ENCODE measurements around the gene SMARCD1.

The SMARCD1 gene

DNA sequence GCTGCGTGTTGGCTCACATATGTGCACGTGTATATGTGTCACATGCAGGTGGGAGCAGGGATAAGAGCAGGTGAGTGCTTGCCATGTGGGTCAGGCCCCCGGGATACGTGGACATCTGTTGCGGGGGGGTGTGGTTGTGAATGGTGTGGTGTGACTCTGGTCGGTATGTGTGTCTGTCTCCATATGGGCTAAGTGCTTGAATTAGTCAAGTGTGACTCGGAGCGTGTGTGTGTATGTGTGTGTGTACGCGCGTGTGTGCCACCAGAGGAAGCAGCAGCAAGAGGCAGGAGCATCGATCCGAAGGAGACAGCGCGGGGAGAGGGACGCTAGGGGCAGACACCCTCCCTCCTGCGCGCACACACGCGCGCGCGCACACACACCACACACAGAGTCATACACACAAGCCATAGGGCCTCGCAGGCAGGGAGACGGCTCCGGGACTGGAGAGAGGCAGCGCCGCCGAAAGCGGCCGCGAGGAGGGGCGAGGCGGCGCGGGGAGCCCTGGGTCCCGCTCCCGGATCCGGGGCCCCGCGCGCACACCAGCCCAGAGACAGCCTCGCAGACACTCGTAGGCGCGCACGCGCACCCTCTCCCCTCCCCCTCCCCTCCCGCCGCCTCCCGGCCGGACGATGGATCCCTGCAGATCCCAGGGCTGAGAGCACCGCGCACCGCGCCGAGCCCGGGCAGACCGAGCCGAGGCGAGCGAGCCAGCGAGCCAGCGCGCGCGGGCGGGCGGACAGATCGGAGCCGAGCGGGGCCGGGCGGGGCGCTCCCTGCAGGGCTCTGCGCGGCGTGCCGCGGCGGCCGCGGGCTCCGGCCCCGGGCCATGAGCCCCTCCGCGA is 27.9 kb upstream of the SMARCD1 start, which contains the start of gene ASIC1:
Gene ASIC1, plus strand, starts transcription at position 597 of the 842 bp plus-strand sequence. CDS start 1,171 bp downstream, outside the sequence.
- peak; percentile 48 for DNase-seq (ENCODE audit: low spot score)

DNA sequence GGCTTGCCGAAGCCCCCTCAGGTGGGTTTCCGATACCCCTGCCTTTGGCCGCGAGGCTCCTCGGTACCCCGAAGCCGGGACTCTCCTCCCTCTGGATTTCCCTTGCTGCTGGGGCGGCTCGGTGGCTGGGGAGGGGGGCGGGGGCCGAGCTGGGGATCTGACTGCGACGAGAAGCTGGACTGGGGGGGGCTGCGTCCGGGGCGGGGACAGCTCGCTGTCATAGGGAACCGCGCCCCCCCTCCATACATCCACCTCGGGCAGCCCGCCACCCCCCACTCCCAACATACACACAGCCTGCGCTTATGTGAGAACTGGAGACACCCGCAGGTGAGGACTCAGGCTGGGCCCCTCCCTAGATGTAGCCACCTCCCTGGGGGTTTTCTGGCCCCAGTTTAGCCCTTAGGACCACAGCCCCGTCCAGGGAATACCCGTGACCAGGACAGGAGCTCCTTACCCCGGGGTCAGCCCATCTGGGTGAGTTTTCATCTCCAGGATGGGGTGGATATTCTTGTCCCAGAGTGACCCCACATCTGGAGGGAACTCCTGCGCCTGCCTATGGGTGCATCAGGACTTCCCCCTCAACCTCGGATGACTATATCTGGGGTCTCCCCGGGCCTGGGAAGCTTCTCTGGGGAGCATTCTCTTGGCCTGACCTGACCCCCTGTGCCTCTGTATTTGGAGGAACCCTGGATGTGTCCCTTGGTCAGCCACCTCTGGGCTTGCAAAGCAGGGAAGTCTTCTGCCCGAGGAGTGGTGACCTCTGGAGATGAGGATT is 27.1 kb upstream of the SMARCD1 start:
- no peak for DNase-seq (ENCODE audit: low spot score)

DNA sequence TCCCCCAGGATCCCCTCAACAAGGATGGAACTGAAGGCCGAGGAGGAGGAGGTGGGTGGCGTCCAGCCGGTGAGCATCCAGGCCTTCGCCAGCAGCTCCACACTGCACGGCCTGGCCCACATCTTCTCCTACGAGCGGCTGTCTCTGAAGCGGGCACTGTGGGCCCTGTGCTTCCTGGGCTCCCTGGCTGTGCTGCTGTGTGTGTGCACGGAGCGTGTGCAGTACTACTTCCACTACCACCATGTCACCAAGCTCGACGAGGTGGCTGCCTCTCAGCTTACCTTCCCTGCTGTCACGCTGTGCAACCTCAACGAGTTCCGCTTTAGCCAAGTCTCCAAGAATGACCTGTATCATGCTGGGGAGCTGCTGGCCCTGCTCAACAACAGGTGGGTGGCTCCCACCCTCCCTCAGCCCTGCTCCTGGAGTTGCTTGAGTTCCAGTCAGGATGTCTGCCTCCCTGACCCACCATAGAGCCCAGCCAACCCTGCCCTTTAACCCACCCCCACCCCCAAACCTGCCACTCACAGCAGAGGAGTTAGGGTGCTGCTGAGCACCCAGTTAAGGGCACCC is 26.3 kb upstream of the SMARCD1 start:
- DNase-seq (ENCODE audit: low spot score): no peak

DNA sequence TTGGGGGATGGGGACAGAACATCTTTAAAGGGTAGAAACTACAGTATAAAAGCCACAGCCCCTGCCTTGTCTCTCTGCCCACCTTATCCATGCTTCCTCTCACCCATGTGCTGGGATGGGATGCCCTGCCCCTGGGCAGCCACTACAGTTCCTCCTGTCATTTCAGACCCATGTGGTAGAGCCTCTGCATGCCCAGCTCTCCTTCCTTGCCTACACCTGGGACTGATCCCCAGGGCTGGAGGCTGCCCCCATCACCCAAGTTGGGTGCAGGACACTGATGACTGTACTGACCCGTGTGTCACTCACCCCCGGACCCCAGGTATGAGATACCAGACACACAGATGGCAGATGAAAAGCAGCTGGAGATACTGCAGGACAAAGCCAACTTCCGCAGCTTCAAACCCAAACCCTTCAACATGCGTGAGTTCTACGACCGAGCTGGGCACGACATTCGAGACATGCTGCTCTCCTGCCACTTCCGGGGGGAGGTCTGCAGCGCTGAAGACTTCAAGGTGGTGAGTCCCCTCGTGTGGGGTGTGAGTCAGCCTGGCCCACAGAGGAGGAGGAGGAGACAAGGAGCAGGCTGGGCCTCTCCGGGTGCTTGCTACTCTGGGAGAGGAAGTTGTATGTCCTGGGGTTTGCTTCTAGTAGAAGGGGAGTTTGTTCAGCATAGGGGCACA is 25.6 kb upstream of the SMARCD1 start:
- no peak for DNase-seq (ENCODE audit: low spot score)

DNA sequence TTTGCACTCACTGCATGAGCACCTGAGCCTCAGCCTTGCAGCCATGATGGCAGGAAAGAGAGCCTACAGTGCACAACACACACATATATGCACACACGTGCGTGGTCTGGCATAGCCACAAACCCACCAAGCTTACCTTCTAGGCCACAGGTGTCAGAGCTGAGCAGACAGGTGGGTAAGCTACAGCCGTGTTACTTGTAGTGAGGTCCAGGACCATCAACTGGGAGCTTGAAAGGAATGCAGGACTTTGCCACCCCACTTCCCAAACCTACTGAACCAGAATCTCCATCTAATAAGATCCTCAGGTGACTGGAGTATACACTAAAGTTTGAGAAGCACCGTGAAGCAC is 25.0 kb upstream of the SMARCD1 start:
- DNase-seq (ENCODE audit: low spot score): no peak

DNA sequence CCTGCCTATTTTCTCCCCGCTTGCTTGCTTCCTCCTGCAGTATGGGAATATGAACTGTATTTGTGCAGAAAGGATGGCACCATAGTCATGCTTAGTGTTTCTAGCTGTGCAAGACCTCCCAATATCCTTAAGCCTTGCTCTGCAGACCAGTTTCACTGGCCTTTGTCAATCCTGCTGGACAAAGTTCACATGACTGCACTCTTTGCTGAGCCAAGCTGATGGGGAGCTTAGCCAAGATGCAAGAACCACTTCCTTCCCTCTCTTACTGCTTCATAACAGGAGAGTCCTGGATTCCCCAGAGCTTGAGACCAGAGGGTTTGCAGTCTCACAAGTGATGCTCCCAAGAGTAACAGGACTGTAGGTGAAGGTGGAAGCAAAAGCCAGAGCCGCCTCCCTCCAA is 24.0 kb upstream of the SMARCD1 start:
- peak; percentile 61 for DNase-seq (ENCODE audit: low spot score)

DNA sequence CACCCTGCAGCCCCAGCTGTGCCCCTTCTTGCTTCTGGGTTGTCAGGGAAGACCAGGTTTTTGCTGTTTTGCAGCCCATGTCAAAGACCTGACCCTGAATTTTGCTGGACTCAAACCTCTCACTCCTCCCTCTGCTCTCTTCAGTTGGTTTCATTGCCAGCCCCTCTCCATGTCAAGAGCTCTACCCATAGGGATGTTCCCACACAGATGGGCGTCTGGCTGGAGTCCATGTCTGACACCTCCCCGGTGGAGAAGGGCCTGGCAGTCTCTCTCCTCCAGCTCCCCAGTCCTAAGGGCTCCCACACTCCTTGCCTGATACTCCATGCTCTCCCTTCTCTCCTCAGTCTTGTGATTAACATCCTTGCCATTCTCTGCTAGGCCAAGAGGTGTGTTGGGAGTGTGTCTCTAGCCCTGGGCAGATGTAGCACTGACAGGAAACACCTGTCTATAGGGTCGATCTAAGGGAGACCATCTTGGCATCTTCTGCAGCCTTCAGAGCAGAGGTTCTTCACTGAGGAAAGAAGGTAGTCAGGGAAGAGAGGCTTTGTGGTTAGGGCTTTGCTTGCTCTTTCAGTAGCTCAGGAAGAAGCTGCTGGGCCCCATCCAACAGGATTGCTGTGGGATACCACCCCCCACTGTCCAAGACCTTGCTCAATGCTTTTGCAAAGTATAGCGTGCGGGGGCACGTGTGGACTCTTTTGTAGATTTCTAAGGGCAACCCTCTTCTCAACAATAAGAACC is 23.0 kb upstream of the SMARCD1 start:
- DNase-seq (ENCODE audit: low spot score): no peak

DNA sequence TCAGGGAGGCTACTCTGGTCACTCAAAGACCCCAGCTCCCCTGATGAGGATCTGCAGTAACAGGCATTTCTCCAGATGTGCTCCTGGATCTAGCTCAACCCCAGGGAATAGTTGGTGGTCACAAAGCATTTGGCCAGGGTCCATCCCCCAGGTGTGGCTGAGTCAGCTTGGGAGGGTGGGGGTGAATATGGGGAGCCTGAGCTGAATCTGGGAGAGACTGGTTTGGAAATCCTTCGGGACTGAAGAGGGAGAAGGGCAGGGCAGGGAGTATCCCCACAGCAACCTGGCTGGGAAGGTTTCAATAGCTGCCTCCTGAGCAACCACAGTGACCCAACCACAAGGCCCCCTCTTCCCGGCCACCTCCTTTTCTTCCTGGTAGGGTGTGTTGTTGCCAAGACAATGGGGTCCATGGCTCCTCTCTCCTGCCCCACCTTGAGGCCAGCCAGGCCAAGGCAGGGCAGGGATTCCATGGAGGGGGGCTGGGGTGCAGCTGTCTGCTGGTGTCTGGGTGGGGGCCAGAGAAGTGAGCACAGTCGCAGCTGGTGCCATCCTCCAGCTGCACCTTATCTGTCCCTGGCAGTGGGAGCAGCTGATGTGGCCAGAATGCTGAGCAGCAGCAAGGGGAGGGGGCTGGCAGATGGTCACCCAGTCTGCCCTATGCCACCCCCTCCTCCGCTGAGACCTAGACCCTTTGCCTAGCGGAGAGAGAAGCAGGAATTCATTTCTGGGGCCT is 22.2 kb upstream of the SMARCD1 start:
- no peak for DNase-seq (ENCODE audit: low spot score)

DNA sequence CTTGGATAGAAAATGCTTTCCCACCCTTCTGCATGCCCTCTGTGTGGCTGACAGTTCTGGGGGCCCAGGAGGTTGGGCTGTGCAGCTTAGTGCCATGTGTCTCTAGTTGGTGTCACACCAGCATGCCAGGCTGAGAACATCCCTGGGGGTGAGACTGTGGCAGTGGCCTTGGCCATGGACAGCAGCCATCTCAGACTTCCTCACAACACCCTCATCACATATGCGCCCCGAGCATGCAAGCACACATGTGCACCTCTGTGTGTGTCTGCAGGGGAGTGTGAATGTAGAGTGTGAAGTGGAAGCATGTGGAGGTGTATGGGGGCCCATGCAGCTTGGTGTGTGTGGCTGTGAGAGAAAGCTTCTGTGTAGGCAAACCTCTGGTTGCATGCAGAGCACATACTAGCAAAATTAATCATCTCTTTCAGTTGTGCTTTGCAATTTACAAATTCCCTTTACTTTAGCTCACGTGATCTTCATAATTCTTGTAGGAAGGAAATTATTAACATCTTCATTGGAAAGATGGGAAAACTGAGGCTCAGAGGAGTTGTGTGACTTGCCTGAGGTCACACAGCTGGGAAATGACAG is 19.3 kb upstream of the SMARCD1 start:
- no peak for DNase-seq (ENCODE audit: low spot score)

DNA sequence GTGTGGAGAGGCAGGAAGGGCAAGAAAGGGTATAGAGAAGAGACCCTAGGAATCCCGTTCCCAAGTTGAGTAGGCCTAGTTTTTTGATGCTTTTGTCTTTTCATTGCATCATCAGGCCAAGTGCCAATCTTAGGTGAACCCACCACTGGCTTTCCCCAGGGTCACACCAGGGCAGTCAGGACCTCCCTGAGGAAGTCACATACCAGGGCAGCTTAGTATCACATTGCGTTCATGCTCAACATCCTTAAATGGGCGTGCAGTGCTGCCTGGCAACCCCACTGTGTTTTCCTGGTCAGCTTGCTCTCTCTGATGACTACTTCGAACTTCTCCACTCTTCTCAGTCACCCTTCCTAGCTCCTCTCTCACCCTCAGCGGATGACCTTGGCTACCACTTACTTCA is 18.7 kb upstream of the SMARCD1 start:
- DNase-seq (ENCODE audit: low spot score): no peak

DNA sequence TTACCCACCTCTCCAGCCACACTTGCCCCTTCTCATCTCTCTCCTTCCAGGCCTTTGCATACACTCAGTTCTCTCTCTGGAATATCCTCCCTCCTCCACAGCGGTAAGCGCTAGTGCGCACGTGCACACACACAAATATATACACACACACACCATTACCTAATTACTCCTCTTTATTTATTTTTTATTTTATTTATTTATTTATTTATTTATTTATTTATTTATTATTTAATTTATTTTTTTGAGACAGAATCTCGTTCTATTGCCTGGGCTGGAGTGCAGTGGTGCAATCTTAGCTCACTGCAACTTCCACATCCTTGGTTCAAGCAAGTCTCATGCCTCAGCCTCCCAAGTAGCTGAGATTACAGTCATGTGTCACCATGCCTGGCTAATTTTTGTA is 16.1 kb upstream of the SMARCD1 start:
- no peak for DNase-seq (ENCODE audit: low spot score)

DNA sequence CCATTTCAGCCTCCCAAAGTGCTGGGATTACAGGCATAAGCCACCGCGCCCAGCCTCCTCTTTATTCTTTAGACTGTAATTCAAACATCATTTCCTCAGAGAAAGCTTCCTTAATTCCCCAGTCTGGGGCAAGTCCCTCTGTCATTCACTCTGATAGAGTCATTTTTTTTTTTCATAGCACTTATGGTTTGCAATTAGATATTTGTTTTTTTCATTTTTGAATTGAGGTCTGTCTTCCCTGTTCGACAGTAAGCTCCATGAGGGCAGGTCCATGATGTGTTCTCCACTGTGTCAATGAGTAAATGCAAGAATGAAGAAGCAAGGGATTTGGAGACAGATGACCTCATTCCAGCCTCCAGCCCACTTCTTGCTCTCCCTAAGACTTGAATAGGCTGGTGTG is 15.6 kb upstream of the SMARCD1 start:
- no peak for DNase-seq (ENCODE audit: low spot score)

DNA sequence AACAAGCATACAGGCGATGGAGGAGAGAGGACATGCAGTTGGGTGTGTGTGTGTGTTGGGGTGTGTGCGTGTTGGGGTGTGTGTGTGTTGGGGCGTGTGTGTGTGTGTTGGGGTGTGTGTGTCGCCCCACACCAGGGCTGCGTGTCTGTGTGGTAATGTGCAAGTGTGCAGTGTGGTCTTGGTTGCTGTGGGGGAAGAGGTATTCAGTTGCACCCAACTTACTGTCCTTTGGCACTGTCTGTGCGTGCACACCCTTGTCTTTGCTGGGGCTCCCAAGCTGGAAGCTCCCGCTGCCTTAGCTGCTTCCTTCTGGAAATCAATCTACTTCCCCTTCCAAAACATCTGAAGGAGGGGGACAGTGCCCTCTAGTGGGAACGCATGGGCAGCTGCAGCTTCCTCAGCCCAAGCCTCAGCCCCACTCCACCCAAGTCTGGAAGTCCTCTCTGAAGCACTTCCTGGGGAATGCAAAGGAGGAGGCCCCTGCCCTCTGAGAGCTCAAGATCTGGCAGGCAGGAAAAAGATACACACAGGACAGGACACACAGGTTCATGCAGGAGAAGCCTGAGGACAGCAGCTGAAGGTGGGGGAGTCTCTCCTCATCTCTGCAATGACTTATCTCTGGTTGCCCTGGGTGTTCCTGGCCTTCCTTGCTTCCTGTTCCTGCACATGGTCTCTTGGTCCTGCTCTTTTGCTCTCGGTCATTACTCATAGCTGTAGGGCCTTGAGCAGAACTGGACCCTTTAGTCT is 14.7 kb upstream of the SMARCD1 start:
- peak; percentile 83 for DNase-seq (ENCODE audit: low spot score)

DNA sequence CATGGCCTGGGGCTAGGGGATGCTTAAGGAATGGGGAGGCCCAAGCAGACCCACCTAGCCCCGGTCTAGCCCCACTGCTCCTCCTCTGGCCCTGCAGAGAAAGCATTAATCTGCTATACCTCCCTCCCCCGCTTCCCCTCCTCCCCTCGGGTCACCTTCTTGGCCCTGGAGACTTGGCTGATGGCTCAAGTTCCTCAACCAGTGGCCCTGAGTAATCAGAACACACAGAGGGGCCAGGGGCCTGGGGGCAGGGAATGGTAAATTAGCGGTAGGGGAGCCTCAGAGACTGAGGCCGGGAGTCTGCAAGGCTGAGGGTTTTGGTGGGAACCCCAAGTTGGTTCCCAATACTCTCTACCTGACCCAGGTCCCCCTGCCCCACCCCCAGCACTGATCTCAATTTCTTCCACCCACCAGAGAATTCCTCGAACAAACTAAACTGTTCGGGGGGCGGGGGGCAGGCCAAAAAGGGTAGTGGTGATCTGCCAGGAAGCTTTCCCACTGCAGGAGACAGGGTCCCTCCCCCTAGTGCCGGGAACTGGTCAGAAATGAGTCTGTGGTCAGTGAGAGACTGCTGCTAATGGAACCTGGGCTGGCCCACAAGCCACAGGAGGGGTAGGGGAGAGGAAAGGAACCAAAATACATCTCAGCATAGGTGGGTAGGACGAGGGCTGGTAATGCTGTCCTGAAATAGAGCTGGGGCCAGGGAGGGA is 12.8 kb upstream of the SMARCD1 start:
- no peak for DNase-seq (ENCODE audit: low spot score)

DNA sequence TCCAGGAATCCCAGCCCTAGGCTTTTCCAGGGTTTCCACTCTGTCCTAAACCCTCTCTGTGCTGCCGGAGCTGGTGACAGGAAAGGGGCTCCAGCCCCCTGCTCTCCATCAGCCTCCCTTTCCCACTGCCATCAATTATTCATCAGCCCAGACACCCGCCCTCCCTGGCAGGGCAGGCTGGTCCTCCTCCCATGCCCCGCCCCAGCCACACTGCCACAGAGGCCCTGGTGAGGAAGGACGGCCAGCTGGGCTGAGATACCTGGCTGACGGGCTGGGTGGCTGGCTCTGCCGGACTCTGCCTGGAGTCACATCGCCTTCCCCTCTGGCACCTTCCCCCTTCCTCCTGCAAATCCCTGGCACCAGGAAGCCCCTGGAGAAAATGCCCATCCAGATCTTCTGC is 11.9 kb upstream of the SMARCD1 start:
- no peak for DNase-seq (ENCODE audit: low spot score)

DNA sequence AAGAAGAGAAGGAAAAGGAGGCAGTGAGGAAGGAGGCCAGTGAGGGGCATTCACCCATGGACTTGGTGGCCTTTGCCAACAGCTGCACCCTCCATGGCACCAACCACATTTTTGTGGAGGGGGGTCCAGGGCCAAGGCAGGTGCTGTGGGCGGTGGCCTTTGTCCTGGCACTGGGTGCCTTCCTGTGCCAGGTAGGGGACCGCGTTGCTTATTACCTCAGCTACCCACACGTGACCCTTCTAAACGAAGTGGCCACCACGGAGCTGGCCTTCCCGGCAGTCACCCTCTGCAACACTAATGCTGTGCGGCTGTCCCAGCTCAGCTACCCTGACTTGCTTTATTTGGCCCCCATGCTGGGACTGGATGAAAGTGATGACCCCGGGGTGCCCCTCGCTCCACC is 11.4 kb upstream of the SMARCD1 start:
- DNase-seq (ENCODE audit: low spot score): no peak

DNA sequence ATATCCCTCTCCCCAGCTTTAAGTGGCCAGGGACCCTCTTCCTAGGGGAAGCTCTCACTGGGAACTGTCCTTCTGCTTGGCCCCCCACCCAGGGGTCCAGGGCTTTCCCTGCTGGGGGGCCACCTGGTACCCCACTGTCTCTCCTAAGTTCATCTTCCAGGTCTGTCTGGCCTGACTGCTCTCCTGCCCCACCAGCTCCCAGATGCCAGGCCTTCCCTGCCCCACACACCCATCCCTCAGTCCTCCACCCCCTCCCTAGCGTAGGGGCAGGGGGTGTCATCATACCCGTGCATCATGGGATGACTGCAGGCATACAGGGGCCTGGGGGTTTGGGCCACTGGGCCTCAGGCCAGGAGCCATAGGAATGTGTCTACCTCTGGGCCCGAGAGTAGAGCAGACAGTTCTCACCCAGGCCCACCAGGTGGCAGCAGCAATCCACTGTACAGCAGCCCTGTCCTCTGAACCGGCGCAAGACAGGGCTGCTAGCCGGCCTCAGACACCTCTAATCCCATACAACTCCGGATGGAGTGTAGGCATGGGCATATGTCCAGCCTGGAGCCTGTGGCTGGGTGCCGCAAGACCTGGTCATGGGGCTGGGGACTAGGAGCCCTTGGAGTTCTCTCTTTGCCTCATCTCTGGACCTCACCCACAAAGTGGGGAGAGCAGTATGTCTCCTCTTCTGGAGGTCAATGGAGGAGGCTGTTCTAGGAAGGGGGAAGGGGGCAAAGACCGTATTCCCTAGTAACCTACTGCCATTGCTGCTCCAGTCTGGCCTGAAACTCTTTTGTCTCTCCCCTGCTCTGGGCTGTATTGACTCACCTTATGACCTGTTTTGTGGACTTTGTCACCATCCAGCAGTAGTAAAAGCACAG is 10.0 kb upstream of the SMARCD1 start:
- DNase-seq (ENCODE audit: low spot score): peak; percentile 79

DNA sequence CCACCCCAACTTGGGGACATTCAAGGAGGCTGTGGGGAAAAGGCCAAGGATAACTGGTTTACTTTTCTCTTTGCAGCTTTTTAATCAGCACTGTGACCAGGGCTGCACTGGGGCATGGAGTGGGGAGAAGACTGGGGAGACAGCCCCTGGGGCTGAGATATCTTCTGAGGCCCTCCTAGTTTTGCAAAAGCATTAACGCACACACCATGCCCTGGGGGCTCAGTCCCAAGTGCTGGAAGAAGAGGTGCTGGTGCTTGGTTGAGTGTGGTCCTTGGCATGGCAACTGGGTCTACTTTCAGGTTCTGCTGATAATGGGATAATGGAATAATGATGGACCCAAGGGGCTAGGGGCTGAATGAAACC is 9.4 kb upstream of the SMARCD1 start:
- DNase-seq (ENCODE audit: low spot score): no peak
